Glutamatergic neuron (in vitro differentiated cells): ENCODE measurements around the gene RIN1. TPM values are rescaled to one million over a fixed set of nuclear protein-coding genes. Genes with fewer than 3 reads are reported as not detected.

Experiments
- DNase-seq: peaks from one replicate; pipeline ENCODE4 v3.0.0; 2022
- H3K27ac Mint-ChIP-seq: one replicate; pipeline ENCODE4 v1.8.0; 2020; ENCODE audit warnings: mild to moderate bottlenecking, mixed read lengths, inconsistent platforms; ENCODE audit not compliant: unreplicated experiment
- H3K27me3 Mint-ChIP-seq: one replicate; pipeline ENCODE4 v1.8.0; 2020; ENCODE audit warnings: mild to moderate bottlenecking, moderate library complexity, mixed read lengths, inconsistent platforms; ENCODE audit not compliant: unreplicated experiment
- H3K36me3 Mint-ChIP-seq: one replicate; pipeline ENCODE4 v1.8.0; 2020; ENCODE audit warnings: mild to moderate bottlenecking, mixed read lengths, inconsistent platforms; ENCODE audit not compliant: unreplicated experiment
- H3K4me1 Mint-ChIP-seq: one replicate; pipeline ENCODE4 v1.8.0; 2020; ENCODE audit warnings: mild to moderate bottlenecking, low read depth, mixed read lengths, inconsistent platforms; ENCODE audit not compliant: unreplicated experiment
- H3K4me3 Mint-ChIP-seq: one replicate; pipeline ENCODE4 v1.8.0; 2020; ENCODE audit warnings: mild to moderate bottlenecking, mixed read lengths, inconsistent platforms; ENCODE audit not compliant: unreplicated experiment
- H3K9me3 Mint-ChIP-seq: one replicate; pipeline ENCODE4 v1.8.0; 2020; ENCODE audit warnings: mild to moderate bottlenecking, moderate library complexity, mixed read lengths, inconsistent platforms; ENCODE audit not compliant: unreplicated experiment
- total RNA-seq: library from RNA; stranded (reverse); fragmentation: NEBNext Ultra II Directional; extraction: Animal tissue kit (Norgen Biotek cat#: 25700); gene quantifications from one replicate; pipeline ENCODE4 v1.2.1, GENCODE V29; 2021; ENCODE audit not compliant: unreplicated experiment
- TF ChIP-seq, protein P1 (sequence below): fragments of 200-600 bp; sonication (generic); IDR thresholded peaks from one replicate; pipeline ENCODE4 v1.5.0; 2021; ENCODE audit not compliant: partially characterized antibody, unreplicated experiment

Gene RIN1
- total RNA-seq, 1 donor from 2014 or later: 1.9 TPM

- H3K9me3 Mint-ChIP-seq: peaks cover 30% of the 10 kb centered on the region
- peak overlapping the region; percentile 94 for H3K27ac Mint-ChIP-seq
- H3K4me1 Mint-ChIP-seq: peaks cover 41% of the 10 kb centered on the region
- TF ChIP-seq, protein P1, sequence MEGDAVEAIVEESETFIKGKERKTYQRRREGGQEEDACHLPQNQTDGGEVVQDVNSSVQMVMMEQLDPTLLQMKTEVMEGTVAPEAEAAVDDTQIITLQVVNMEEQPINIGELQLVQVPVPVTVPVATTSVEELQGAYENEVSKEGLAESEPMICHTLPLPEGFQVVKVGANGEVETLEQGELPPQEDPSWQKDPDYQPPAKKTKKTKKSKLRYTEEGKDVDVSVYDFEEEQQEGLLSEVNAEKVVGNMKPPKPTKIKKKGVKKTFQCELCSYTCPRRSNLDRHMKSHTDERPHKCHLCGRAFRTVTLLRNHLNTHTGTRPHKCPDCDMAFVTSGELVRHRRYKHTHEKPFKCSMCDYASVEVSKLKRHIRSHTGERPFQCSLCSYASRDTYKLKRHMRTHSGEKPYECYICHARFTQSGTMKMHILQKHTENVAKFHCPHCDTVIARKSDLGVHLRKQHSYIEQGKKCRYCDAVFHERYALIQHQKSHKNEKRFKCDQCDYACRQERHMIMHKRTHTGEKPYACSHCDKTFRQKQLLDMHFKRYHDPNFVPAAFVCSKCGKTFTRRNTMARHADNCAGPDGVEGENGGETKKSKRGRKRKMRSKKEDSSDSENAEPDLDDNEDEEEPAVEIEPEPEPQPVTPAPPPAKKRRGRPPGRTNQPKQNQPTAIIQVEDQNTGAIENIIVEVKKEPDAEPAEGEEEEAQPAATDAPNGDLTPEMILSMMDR: no peak
- peaks cover 24% of the 10 kb centered on the region for H3K27me3 Mint-ChIP-seq
- no peak for DNase-seq
- H3K4me3 Mint-ChIP-seq: peak overlapping the region; percentile 74
- H3K36me3 Mint-ChIP-seq: no peaks in the 10 kb centered on the region
Observed at GRCh38 chr11:66318600-66318970, 17.6 kb downstream of the RIN1 start.

DNA sequence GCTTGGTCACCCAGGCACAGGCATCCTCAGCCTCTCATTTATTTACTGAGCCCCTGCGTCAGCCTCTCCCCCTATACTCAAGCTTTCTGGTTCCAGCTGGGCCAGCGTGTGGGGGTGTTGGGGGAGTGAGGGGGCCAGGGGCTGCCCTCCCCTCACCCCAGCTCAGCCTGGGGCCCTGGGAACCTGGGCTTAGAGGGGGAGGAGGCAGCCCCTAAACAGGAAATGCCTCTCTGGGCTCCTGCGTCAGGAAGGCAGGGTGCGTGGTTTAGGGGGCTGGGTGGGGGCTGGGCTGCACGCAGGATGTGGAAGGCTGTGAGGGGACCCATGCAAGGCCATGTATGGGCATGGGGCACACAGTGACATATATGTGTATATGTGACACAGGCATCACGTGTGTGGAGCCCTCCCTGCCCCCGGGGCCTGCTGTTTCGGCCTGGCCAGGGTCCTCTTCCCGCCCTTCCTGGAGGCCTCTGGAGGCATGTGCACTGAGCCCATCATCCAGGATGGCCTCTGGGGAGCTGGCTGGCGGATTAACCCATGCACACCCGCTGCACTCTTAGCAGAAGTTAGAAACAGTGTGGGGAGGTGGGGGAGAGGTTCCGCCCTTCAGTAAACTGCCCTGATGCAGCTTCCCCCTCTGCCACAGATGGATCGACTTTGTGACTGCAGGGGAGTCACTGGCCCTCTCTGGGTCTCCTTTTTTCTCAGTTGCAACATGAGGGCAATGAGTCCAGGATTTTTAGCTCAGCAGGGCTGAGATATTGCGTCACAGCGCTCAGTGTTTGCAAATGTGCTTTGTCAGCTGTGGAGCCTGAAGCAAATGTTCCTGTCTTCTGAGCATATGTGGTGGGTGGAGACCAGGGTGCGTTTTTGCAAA is 18.3 kb downstream of the RIN1 start:
- H3K27me3 Mint-ChIP-seq: peaks cover 19% of the 10 kb centered on the region
- H3K36me3 Mint-ChIP-seq: no peaks in the 10 kb centered on the region
- peaks cover 28% of the 10 kb centered on the region for H3K9me3 Mint-ChIP-seq
- TF ChIP-seq, protein P1: no peak
- DNase-seq: peak; percentile 71
- H3K27ac Mint-ChIP-seq: peak overlapping the region; percentile 96
- peaks cover 40% of the 10 kb centered on the region for H3K4me1 Mint-ChIP-seq
- peak overlapping the region; percentile 74 for H3K4me3 Mint-ChIP-seq

GRCh38 chr11:66317322-66317722 is 18.9 kb downstream of the RIN1 start:
- Mint-ChIP-seq H3K4me3 (peak overlapping the region; percentile 67), H3K36me3 (no peaks in the 10 kb centered on the region), H3K4me1 (peaks cover 40% of the 10 kb centered on the region), H3K27me3 (peaks cover 21% of the 10 kb centered on the region), H3K27ac (peak overlapping the region; percentile 96), H3K9me3 (peaks cover 30% of the 10 kb centered on the region)
- DNase-seq: peak; percentile 58
- TF ChIP-seq, protein P1: no peak

- peaks cover 41% of the 10 kb centered on the region for H3K4me1 Mint-ChIP-seq
- H3K9me3 Mint-ChIP-seq: peaks cover 31% of the 10 kb centered on the region
- TF ChIP-seq, protein P1: no peak
- H3K27ac Mint-ChIP-seq: peak within 1 kb of the TSS; percentile 96
- peaks cover 25% of the 10 kb centered on the region for H3K27me3 Mint-ChIP-seq
- H3K4me3 Mint-ChIP-seq: peak within 1 kb of the TSS; percentile 67
- no peaks in the 10 kb centered on the region for H3K36me3 Mint-ChIP-seq
- peak; percentile 55 for DNase-seq
Observed at GRCh38 chr11:66316849-66317251, 19.4 kb downstream of the RIN1 start, which contains the start of gene CD248. Gene CD248 (minus strand): TSS chr11:66317044. CDS start chr11:66317027, 17 bp downstream.
